ENCODE data around the gene CCNG2. TPM values are rescaled to one million over a fixed set of nuclear protein-coding genes. Genes with fewer than 3 reads are reported as not detected.

The CCNG2 gene
- total and polyA plus RNA-seq, 9 of the 15 experiments (the other 6 are each of a cell fraction or from before 2014, with no cell fraction given) = 0.49 to 6.6 (median 2.9) TPM

GRCh38 chr4:77199276-77199675 is 42.3 kb downstream of the CCNG2 start (continued):
- TF ChIP-seq MYC (IDR thresholded peaks at IDR 0.05; ENCODE audit: low read depth, low read length) (no peak), MYC (CRISPR knock-in tag; IDR thresholded peaks at IDR 0.05; ENCODE audit: borderline replicate concordance, low read depth) (no peak), ZNF444 (CRISPR knock-in tag; IDR thresholded peaks at IDR 0.05) (no peak), ZBTB40 (IDR thresholded peaks at IDR 0.05) (no peak), ZBTB40 (CRISPR knock-in tag; IDR thresholded peaks at IDR 0.05) (no peak), SMAD4 (CRISPR knock-in tag; conservative IDR thresholded peaks at IDR 0.05) (no peak), THRAP3 (IDR thresholded peaks at IDR 0.05; ENCODE audit: borderline replicate concordance) (no peak), FOXP1 (CRISPR knock-in tag; IDR thresholded peaks at IDR 0.05) (no peak), ZNF57 (CRISPR knock-in tag; IDR thresholded peaks at IDR 0.05) (no peak), PTRF (tag; IDR thresholded peaks at IDR 0.05) (no peak)
